T1000 (cell line): Measurements from ENCODE around the gene NPR1.
"Not testable (repeated sequence)": the region's sequence is repeated elsewhere in the genome, so short reads cannot be mapped to it uniquely, and the experiment has no call there.

Source experiments
- DNase-seq: peaks from one replicate; lab custom pipeline; 2025; ENCODE audit warnings: mixed read lengths; lab: John Stamatoyannopoulos, UW

The NPR1 gene

DNA sequence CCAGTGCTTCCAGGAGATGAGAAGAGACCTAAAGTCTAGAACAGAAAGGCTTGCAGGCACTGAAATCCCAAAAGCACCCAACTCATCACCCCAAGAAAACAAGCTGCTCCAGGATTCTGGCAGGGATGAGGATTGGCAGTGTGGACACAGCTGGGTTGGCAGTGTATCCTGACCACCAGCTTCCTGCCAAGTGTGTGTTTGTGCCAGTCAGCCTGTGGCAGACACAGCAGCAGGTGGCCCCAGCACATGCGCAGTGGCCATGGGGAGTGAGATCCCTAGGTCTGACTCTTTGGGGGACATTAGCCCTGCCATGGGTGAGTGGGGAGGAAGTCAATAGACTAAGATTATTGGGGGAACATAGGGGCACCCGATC, 28.6 kb upstream of the NPR1 start:
- DNase-seq: no peak

DNA sequence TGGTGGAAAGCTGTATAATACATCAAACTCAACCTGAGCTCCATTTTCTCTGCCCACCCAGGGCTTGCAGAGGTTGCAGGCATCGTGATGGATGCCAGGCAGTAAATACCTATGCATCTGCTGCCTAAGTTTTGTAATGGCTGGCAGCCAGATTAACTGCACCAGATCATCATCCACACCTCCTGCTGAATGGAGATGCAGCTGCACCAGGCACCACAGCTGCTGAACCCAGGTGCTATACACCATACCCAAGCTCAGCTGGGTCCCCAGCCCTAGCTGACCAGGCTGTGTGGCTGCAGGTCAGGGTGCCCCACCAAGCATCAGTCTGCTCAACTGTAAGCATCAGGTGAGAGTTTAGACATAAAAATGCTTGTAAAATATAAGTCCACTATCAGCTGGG, 26.7 kb upstream of the NPR1 start:
- no peak for DNase-seq

DNA sequence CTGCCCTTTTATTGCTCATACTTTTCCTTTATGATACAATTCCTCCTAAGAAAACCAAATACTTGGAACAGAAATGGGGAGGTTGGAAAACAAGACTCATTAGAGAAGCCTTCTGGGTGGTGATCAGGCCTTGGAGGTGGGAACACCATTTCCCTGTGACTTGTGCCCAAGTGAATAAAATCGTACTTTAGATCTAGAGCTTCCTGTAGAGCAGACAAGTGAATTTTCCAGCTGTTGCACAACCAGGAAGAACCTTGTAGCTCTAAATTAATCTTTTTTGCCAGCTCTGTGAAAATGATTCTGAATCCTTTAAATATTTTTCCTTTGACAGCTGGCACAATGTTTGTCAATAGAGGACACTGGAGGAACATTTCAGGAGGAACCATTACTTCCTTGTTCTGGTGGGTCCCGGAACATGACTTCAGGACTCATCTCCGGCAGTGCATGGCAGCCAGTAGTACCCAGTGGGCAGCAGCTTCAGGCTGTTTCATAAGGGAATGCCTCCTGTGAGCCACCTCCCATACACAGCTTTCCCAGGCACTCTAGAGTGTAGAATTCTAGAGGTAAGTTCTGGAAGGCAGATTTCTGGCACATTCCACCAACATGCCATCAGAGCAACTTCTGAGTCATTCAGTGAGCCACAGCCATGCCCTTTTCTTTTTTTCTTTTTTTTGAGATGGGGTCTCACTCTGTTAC, 25.5 kb upstream of the NPR1 start:
- DNase-seq: no peak

DNA sequence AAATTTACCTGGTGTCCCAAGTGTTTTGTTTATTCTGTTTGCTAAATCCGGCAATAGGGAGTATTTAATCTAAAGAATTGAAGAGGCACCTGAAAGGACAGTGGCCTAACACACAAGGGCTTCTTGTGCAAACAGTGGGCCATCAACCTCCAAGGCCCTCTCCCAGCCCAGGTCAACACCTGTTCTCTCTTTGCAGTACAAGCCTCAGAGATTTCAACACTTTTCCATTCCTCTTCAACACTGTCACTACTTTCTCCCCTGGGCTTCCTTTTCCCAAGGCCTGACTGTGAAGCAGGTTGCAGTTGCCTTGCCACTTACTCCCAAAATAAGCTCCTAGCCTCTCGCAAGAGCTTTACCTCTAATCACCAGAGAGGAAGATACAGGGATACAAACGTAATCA, 23.2 kb upstream of the NPR1 start:
- no peak for DNase-seq

DNA sequence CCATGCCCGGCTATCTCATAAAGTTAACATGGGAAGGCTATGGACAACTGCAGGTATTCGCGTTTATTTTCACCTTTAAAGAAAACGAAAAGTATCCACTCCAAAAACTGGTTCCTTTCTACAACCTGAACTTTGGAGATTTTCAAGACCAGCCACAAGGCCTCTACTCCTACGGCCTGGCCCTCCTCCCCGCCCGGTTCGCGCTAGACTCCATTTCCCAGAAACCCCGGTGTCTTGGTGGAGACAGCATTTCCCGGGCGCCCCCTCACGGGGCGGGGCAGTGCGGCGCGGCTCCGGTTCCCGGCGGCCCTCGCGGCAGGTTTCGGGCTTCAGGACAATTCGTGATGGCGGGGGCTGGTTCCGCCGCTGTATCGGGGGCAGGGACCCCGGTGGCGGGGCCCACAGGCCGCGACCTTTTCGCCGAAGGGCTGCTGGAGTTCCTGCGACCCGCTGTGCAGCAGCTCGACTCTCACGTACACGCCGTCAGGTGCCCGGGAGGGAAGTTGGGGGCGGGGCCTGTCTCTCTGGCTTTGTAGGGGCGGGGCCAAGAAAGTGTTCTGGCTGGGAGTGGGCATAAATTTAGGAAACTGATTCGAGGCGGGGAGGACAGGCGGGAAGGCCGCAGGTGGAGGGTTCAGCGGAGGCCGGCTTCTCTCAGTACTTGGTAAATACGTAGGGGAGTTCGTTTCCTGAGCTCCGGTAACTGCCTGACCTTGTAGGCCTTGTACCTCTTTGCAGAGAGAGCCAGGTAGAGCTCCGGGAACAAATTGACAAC, 19.9 kb upstream of the NPR1 start, which contains the start of gene SNAPIN:
Gene SNAPIN, plus strand, starts transcription at position 304 of the 775 bp plus-strand sequence. Its CDS starts 41 bp downstream, at position 345.
- peak; percentile 74 for DNase-seq

DNA sequence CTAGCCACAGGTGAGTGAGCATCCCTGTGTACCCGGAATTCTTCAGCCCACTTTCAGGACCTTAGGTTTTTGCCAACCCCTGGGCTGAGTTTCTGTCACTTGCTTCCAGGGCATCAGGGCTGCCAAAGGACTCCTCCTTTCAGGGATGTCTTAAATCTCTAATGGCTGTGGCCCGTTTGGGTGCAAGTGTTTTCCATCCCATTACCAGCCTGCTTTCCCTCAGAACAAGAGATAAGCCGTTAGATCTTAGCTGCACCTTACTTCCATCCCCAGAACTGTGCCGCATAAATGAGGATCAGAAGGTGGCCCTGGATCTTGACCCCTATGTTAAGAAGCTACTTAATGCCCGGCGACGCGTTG, 19.3 kb upstream of the NPR1 start:
- no peak for DNase-seq

DNA sequence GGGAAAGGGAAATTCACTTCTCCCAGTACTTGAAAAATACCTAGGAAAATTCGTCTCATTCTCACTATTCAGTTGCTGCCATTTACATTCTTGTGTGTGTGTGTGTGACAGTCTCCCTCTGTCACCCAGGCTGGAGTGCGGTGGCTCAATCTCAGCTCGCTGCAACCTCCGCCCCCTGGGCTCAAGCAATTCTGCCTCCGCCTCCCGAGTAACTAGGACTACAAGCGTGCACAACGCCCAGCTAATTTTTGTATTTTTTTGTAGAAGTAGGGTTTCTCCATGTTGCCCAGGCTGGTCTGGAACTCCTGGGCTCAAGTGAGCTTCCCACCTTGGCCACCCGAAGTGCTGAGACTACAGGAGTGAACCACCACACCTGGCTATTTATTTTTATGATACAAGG, 18.8 kb upstream of the NPR1 start:
- no peak for DNase-seq

DNA sequence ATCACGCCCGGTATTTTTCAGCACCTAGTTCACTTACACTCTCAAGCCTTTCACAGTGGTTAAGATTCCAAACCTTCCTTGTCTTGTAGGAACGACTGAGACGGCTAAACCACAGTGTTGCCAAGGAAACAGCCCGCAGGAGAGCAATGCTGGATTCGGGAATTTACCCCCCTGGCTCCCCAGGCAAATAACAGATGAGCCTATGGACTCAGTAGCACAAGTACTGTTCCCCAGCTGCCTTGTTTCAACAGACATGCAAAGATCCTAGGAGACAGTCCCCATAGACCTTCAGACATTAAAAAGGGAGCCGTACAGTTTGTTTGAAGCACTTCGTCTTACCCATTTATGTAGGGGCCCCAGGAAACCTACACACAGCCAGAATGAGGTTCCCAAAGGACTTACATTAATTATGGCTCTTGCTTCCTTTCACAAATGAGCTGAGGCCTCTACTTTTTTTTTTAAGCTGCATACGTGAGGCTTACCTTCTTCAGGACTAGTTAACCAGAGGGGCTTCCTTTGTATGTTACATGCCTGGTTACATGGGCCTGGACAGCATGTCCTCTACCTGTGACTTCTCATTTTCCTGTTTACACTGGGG, 17.3 kb upstream of the NPR1 start:
- no peak for DNase-seq

DNA sequence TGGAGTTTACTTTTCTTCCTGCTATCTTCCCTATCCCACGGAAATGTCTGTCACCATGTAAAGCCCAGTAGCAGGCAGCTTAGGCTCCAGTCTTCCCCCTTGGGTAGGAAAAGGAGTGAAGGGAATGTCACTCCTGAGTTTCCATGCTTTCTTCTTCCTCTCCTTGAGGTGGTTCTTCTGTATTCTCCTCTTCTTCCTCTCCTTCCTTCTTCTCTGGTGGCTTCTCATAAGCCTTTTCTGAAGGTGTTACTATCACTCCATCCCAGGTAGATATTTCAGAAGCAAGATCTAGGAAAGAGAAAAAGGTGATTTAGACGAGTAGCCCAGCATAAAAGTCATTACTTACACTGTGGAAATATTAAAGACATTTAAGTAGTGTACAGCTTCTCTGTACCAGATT, 16.2 kb upstream of the NPR1 start:
- no peak for DNase-seq

DNA sequence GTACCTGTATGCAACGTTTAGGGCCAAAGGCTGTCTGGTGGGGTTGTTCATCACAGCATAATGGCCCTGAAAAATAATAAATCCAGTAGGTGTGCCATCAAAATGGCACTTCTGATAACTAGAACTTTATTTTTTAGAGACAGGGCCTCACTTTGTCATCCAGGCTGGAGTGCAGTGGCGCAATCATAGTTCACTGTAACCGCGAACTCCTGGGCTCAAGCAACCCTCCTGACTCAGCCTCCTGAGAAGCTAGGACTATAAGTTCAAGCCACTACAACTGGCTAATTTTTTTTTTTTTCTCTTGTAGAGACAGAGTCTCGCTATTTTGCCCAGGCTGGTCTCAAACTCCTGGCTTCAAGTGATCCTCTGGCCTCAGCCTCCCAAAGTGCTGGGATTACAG, 15.3 kb upstream of the NPR1 start:
- no peak for DNase-seq

DNA sequence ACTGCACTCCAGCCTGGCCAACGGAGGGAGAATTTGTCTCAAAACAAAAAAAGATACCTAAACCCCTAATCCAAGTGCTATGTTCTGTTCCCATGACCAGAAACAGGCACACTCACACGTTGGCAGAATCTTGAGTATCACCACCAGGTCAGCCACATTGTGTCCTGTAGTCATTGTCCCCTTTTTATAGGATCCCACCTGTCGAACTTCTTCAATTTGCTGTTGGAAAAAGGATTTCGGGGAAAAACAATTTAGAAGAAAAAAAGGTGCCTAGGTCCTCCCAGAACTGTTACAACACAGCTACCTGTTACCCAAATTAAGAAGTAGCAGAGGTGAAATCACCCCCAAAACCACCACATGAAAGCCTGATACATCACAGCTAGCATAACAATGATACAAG, 11.0 kb upstream of the NPR1 start:
- no peak for DNase-seq

DNA sequence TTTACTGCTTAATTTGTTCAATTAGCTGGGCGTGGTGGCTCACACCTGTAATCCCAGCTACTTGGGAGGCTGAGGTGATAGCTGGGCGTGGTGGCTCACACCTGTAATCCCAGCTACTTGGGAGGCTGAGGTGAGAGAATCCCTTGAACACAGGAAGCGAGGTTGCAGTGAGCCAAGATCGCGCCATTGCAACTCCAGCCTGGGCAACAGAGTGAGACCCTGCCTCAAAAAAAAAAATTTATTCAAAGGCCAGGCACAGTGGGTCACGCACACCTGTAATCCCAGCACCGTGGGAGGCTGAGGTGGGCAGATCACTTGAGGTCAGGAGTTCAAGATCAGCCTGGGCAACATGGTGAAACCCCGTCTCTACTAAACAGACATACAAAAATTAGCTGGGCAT, 9.8 kb upstream of the NPR1 start:
- not testable (repeated sequence) for DNase-seq

DNA sequence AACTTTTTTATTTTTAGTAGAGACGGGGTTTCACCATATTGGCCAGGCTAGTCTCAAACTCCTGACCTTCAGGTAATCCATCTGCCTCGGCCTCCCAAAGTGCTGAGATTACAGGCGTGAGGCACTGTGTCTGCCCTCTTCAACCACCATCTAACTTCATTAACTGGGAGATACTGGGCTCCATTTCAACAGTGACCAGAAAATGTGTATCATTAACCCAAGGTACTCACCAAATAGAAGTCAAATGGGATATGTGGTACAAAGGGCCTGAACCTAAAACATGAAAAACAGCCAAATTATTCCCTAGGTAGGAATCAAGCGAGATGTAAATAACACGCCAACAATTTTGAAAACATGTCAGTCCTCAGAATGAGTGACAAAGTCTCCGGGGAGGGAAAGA, 8.9 kb upstream of the NPR1 start:
- DNase-seq: no peak

DNA sequence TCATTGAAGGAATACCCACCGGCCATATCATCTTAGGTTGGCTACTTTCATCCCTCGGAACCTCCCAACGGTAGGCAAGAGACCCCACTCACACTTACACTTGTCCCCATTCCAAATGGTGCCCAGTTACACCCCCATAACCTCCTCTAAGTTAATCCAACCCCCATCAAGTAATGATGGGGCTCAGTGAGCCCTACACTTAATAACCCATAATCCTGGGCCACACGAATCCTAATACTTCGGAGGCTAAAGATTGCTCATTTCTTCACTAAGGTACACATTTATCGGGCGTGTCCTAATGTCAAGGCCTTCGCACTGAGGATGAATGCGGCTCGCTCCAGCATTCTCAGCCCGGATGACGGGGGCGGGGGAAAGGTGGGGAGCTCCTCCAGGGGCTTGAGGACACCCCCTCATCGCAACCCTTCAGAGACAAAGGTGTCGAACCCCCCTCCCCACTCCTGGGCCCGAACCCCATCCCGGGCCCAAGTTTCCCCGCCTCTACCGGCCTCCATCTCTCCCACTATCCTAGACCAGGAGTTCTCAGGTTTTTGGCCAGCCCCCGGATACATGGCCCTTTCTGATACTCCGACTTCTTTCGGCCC, 8.1 kb upstream of the NPR1 start:
- no peak for DNase-seq

DNA sequence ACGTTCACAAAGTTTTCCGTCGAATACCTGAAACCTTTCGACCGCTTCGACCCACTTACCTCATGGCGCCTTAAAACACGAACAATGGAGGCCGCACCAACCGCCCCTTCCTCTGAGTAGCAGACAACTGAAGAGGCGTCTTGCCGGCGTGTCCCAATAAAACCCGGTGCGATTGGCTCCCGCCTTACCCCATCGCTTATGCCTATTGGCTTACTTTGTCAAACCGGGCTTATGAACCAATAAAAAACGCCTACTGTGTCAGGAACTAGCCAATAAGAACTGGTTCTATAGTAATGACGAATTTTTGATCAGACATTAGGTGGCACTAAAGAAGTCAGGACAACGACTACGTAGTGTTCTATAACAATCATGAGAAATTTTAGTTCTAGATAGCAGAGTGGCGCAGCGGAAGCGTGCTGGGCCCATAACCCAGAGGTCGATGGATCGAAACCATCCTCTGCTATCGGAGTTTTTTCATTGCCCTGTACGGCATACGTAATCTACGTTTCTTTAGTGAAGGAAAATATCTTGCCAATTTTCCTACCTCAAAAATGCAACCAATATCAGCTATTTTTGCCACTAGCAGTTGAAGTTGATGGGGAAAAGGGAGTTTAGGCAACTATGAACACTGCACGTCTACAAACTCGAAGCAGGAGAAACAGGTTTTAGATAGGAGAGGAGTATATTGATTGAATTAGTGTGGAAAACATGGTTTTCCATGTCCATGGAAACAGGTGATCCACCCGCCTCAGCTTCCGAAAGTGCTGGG, 7.4 kb upstream of the NPR1 start, which contains the start of gene ILF2:
Gene ILF2, minus strand, starts transcription at position 135 of the 769 bp plus-strand sequence. Its CDS starts 71 bp downstream, at position 64.
- DNase-seq: peak; percentile 95

DNA sequence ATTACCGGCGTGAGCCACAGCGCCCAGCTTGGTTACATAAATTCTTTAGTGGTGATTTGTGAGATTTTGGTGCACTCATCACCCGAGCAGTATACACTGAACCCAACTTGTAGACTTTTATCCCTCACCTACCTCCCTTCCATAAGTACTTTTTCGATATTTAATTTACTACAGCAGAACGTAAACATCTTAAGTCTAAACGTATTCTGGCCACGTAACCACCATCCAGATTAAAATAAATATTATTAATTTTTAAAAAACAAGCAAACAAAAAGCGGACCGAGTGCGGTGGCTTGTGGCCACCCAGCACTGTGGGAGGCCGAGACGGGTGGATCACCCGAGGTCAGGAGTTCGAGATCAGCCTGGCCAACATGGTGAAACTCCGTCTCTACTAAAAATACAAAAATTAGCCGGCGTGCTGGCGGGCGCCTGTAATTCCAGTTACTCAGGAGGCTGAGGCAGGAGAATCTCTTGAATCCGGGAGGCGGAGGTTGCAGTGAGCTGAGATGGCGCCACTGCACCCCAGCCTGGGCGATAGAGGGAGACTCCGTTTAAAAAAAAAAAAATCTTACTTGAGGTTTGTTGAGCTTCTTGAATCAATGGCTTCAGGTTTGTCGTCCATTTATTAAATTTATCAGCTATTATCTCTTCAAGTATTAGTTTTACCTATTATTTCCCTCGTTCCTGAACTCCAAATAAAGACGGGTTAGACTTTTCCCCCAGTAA, 6.7 kb upstream of the NPR1 start:
- DNase-seq: not testable (repeated sequence)

DNA sequence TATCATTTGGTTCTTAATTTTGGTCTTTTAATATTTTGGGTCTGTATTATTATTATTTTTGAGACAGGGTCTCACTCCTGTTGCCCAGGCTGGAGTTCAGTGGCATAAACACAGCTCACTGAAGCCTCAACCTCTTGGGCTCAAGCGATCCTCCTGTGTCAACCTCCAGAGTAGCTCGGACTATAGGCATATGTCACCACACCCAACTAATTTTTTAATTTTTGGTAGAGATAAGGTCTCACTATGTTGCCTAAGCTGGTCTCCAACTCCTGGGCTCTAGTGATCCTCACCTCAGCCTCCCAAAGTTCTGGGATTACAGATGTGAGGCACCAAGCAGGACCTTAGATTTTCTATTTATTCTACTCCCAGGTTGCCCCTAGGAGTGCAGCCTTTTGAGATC, 5.0 kb upstream of the NPR1 start:
- no peak for DNase-seq

DNA sequence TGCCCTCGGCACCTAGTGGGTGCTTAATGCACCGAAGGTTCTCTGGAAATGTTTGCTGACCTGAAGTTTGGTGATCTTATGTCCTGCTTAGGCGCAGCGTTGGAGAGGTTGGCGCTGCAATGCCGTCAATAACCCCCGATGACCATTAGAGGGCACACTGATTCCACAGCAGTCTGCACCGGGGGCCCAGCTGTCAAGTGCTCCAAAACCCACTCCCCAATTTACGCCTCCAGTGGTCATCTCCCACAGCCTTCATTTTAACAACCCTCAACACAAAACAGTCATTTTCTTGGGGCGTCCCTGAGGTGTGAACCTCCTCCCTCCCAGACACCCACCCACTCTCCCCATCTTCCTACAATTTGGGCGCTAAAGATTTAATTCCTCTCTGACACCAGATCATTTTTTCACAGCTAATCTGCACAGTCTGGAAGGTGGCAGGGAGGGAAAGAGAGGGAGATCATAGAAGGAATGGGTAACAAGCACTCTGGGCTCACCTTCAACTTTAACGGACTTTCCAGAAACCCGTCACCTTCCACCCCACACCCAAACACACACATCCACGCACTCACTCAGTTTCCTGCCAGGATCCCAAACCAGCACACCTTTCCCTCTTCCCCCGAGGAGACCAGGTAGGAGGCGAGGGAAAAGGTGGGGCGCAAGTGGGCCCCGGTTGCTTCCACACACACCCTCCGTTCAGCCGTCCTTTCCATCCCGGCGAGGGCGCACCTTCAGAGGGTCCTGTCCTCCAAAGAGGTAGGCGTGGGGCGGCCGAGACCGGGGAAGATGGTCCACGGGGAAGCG, 570 bp upstream of the NPR1 start:
- DNase-seq: no peak

DNA sequence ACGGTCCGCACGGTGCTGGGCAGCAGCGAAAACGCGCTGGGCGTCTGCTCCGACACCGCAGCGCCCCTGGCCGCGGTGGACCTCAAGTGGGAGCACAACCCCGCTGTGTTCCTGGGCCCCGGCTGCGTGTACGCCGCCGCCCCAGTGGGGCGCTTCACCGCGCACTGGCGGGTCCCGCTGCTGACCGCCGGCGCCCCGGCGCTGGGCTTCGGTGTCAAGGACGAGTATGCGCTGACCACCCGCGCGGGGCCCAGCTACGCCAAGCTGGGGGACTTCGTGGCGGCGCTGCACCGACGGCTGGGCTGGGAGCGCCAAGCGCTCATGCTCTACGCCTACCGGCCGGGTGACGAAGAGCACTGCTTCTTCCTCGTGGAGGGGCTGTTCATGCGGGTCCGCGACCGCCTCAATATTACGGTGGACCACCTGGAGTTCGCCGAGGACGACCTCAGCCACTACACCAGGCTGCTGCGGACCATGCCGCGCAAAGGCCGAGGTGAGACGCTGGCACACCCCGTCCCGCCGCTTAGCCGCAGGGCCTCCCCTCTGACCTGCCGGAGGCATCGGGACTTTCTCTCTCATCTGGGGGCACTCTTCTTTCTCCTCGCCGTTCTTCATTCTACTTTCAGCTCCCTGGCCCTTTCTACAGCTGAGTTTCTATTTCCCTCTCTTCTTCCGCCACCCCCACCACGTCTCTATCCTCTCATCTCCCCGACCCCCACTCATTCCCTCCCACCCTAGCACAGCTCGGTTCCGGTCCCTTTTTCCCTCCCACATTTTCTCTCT, 1.0 kb downstream of the NPR1 start:
- no peak for DNase-seq

DNA sequence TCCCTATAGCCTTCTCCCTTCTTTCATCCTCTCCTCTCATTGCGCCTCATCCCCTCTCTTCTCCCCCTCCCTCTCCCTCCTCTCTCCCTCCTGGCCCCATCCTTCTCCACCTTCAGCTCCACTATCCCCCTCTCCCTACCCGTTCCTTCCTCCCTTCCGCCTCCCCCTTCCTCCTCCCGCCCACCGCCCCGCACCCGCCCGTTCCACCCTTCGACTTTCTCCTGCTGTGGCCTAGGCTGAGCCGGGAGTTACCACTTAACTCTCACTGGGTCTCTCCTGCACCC, 1.6 kb downstream of the NPR1 start:
- DNase-seq: no peak
